Activated naive CD8-positive, alpha-beta T cell treated with anti-CD3 and anti-CD28 coated beads for 36 hours (primary cell): ENCODE measurements around the gene TCERG1. TPM values are rescaled to one million over a fixed set of nuclear protein-coding genes. Genes with fewer than 3 reads are reported as not detected.

ENCODE experiments used
- DNase-seq: peaks from one replicate; pipeline ENCODE4 v3.0.0; 2021
- H3K27ac Mint-ChIP-seq: one replicate; pipeline ENCODE4 v1.8.0; 2022; ENCODE audit warnings: mild to moderate bottlenecking, moderate library complexity, mixed read lengths
- H3K27me3 Mint-ChIP-seq: one replicate; pipeline ENCODE4 v1.8.0; 2022; ENCODE audit warnings: mild to moderate bottlenecking, mixed read lengths
- H3K36me3 Mint-ChIP-seq: one replicate; pipeline ENCODE4 v1.8.0; 2021; ENCODE audit warnings: mild to moderate bottlenecking, mixed read lengths
- H3K4me1 Mint-ChIP-seq: one replicate; pipeline ENCODE4 v1.8.0; 2021; ENCODE audit warnings: mixed read lengths
- H3K4me3 Mint-ChIP-seq: one replicate; pipeline ENCODE4 v1.8.0; 2022; ENCODE audit warnings: mild to moderate bottlenecking, moderate library complexity, mixed read lengths
- H3K9me3 Mint-ChIP-seq: one replicate; pipeline ENCODE4 v1.8.0; 2022; ENCODE audit warnings: mixed read lengths
- total RNA-seq, 2 experiments: library from RNA; stranded (reverse); gene quantifications; one replicate each; pipeline ENCODE4 v1.2.3, GENCODE V29; 2021

Gene TCERG1
- 100 to 1,000 TPM; 125 to 131 TPM for total RNA-seq

- peaks cover 22% of the 10 kb centered on the region for H3K36me3 Mint-ChIP-seq
- H3K27me3 Mint-ChIP-seq: peaks cover 5% of the 10 kb centered on the region
- H3K4me1 Mint-ChIP-seq: peaks cover 33% of the 10 kb centered on the region
- H3K4me3 Mint-ChIP-seq: peak within 1 kb of the TSS; percentile 96
- H3K27ac Mint-ChIP-seq: peak within 1 kb of the TSS; percentile 98
- no peaks in the 10 kb centered on the region for H3K9me3 Mint-ChIP-seq
- DNase-seq: peak; percentile 97
These were observed at the start of gene TCERG1 for GRCh38 chr5:146446861-146447733. Gene TCERG1, plus strand, starts transcription at chr5:146447333. Its CDS starts 17 bp downstream, at chr5:146447350.

DNA sequence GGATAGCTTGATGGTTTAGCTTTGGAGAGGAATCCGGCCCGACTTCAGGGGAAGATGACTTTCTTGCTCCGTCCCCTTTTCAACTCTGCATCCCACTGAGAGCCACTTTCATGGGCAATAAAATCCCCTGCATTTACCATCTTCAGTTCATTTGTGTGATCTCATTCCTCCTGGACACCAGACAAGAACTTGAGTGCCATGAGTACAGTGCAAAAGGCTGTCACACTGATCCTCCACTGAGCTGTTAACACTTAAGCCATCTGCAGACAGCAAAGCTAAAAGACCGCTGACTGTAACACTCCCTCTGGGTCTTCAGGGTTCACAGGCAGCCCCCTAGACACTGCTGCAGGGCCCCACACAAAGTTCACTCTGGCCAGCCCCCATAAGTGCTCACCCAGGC, 48.3 kb upstream of the TCERG1 start:
- Mint-ChIP-seq H3K27me3 (peaks cover 40% of the 10 kb centered on the region), H3K9me3 (no peaks in the 10 kb centered on the region), H3K4me3 (no peak overlapping the region), H3K27ac (no peak overlapping the region), H3K36me3 (no peaks in the 10 kb centered on the region), H3K4me1 (no peaks in the 10 kb centered on the region)
- no peak for DNase-seq

DNA sequence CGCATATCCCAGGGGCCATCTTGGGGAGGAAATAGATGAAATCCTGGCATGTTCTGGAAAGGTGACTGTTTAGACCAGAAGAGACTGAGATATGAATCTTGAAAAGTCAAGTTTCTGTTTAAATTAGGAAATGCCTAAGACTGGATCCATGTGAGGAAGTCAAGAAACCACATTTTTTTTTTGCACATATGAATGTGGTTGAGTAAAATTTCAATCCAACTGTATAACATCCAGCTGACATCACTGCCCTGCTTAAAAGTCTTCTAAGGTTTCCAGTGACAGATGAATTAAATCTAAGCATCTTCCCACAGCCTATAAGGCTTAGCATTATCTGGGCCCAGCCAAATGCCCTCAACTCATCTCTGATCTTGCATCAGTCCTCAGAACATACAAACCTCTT, 47.7 kb upstream of the TCERG1 start:
- no peaks in the 10 kb centered on the region for H3K4me1 Mint-ChIP-seq
- H3K4me3 Mint-ChIP-seq: no peak overlapping the region
- no peak overlapping the region for H3K27ac Mint-ChIP-seq
- no peak for DNase-seq
- H3K27me3 Mint-ChIP-seq: peaks cover 37% of the 10 kb centered on the region
- H3K36me3 Mint-ChIP-seq: no peaks in the 10 kb centered on the region
- no peaks in the 10 kb centered on the region for H3K9me3 Mint-ChIP-seq

GRCh38 chr5:146400201-146400600, 46.9 kb upstream of the TCERG1 start:
- H3K27me3 Mint-ChIP-seq: peaks cover 37% of the 10 kb centered on the region
- no peaks in the 10 kb centered on the region for H3K4me1 Mint-ChIP-seq
- no peak for DNase-seq
- no peak overlapping the region for H3K4me3 Mint-ChIP-seq
- H3K27ac Mint-ChIP-seq: no peak overlapping the region
- no peaks in the 10 kb centered on the region for H3K9me3 Mint-ChIP-seq
- no peaks in the 10 kb centered on the region for H3K36me3 Mint-ChIP-seq

- no peaks in the 10 kb centered on the region for H3K9me3 Mint-ChIP-seq
- H3K27ac Mint-ChIP-seq: no peak overlapping the region
- DNase-seq: no peak
- H3K4me3 Mint-ChIP-seq: no peak overlapping the region
- H3K27me3 Mint-ChIP-seq: peaks cover 37% of the 10 kb centered on the region
- H3K36me3 Mint-ChIP-seq: no peaks in the 10 kb centered on the region
- H3K4me1 Mint-ChIP-seq: no peaks in the 10 kb centered on the region
These were observed 46.1 kb upstream of the TCERG1 start for GRCh38 chr5:146401021-146401420.

DNA sequence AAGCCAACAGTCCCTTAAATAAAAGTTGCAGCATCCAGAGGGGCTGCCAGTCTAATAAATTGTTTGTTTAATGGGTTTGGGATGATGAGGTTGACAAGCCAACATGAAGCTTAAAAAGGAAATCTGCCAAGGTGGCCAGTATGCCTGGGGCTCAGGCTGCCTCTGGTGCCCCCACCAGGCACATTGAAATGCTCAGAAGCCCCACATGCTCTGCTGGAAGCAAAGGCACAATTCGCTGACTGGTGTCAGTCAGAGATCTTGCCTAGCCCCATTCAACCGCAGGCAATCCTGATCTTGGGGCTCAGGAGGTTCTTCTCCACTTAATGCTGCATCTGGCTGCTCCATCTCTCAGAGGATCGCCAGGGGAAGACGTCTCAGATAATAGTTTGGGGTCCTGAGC, 44.2 kb upstream of the TCERG1 start:
- H3K9me3 Mint-ChIP-seq: no peaks in the 10 kb centered on the region
- no peaks in the 10 kb centered on the region for H3K4me1 Mint-ChIP-seq
- no peaks in the 10 kb centered on the region for H3K36me3 Mint-ChIP-seq
- no peak for DNase-seq
- peaks cover 26% of the 10 kb centered on the region for H3K27me3 Mint-ChIP-seq
- no peak overlapping the region for H3K27ac Mint-ChIP-seq
- H3K4me3 Mint-ChIP-seq: no peak overlapping the region

- Mint-ChIP-seq H3K4me1 (no peaks in the 10 kb centered on the region), H3K4me3 (no peak overlapping the region), H3K9me3 (no peaks in the 10 kb centered on the region), H3K27me3 (no peaks in the 10 kb centered on the region), H3K27ac (no peak overlapping the region), H3K36me3 (no peaks in the 10 kb centered on the region)
- DNase-seq: no peak
These were observed 38.0 kb upstream of the TCERG1 start for GRCh38 chr5:146409054-146409671.

GRCh38 chr5:146410272-146410671, 36.9 kb upstream of the TCERG1 start:
- H3K36me3 Mint-ChIP-seq: no peaks in the 10 kb centered on the region
- H3K4me3 Mint-ChIP-seq: no peak overlapping the region
- H3K27ac Mint-ChIP-seq: no peak overlapping the region
- no peak for DNase-seq
- H3K9me3 Mint-ChIP-seq: no peaks in the 10 kb centered on the region
- H3K4me1 Mint-ChIP-seq: no peaks in the 10 kb centered on the region
- H3K27me3 Mint-ChIP-seq: no peaks in the 10 kb centered on the region

- H3K4me3 Mint-ChIP-seq: no peak overlapping the region
- peaks cover 4% of the 10 kb centered on the region for H3K27me3 Mint-ChIP-seq
- no peaks in the 10 kb centered on the region for H3K9me3 Mint-ChIP-seq
- DNase-seq: no peak
- H3K27ac Mint-ChIP-seq: no peak overlapping the region
- H3K36me3 Mint-ChIP-seq: no peaks in the 10 kb centered on the region
- no peaks in the 10 kb centered on the region for H3K4me1 Mint-ChIP-seq
These were observed 27.4 kb upstream of the TCERG1 start for GRCh38 chr5:146419696-146420095.

GRCh38 chr5:146425023-146425422, 22.1 kb upstream of the TCERG1 start:
- Mint-ChIP-seq H3K36me3 (no peaks in the 10 kb centered on the region), H3K27ac (no peak overlapping the region), H3K9me3 (no peaks in the 10 kb centered on the region), H3K4me3 (no peak overlapping the region), H3K27me3 (peaks cover 17% of the 10 kb centered on the region), H3K4me1 (peaks cover 2% of the 10 kb centered on the region)
- no peak for DNase-seq

- Mint-ChIP-seq H3K27me3 (peaks cover 17% of the 10 kb centered on the region), H3K36me3 (no peaks in the 10 kb centered on the region), H3K27ac (no peak overlapping the region), H3K4me1 (peaks cover 2% of the 10 kb centered on the region), H3K4me3 (no peak overlapping the region), H3K9me3 (no peaks in the 10 kb centered on the region)
- no peak for DNase-seq
These were observed 20.8 kb upstream of the TCERG1 start for GRCh38 chr5:146426305-146426704.

GRCh38 chr5:146426853-146427618, 20.1 kb upstream of the TCERG1 start:
- DNase-seq: no peak
- no peak overlapping the region for H3K4me3 Mint-ChIP-seq
- peaks cover 18% of the 10 kb centered on the region for H3K27me3 Mint-ChIP-seq
- no peaks in the 10 kb centered on the region for H3K36me3 Mint-ChIP-seq
- no peaks in the 10 kb centered on the region for H3K9me3 Mint-ChIP-seq
- peaks cover 2% of the 10 kb centered on the region for H3K4me1 Mint-ChIP-seq
- no peak overlapping the region for H3K27ac Mint-ChIP-seq

GRCh38 chr5:146427619-146427997, 19.5 kb upstream of the TCERG1 start:
- Mint-ChIP-seq H3K4me3 (no peak overlapping the region), H3K27me3 (peaks cover 24% of the 10 kb centered on the region), H3K27ac (no peak overlapping the region), H3K36me3 (no peaks in the 10 kb centered on the region), H3K9me3 (no peaks in the 10 kb centered on the region), H3K4me1 (peaks cover 2% of the 10 kb centered on the region)
- DNase-seq: no peak

- DNase-seq: no peak
- H3K36me3 Mint-ChIP-seq: no peaks in the 10 kb centered on the region
- peaks cover 2% of the 10 kb centered on the region for H3K4me1 Mint-ChIP-seq
These were observed 18.5 kb upstream of the TCERG1 start for GRCh38 chr5:146428658-146429057.

GRCh38 chr5:146440353-146440752, 6.8 kb upstream of the TCERG1 start:
- no peak overlapping the region for H3K27ac Mint-ChIP-seq
- no peaks in the 10 kb centered on the region for H3K9me3 Mint-ChIP-seq
- no peak overlapping the region for H3K4me3 Mint-ChIP-seq
- DNase-seq: no peak
- H3K36me3 Mint-ChIP-seq: no peaks in the 10 kb centered on the region
- peaks cover 26% of the 10 kb centered on the region for H3K27me3 Mint-ChIP-seq
- H3K4me1 Mint-ChIP-seq: no peaks in the 10 kb centered on the region

More at GRCh38 chr5:146428658-146429057, 18.5 kb upstream of the TCERG1 start:
- Mint-ChIP-seq H3K9me3 (no peaks in the 10 kb centered on the region), H3K4me3 (no peak overlapping the region), H3K27me3 (peaks cover 25% of the 10 kb centered on the region), H3K27ac (no peak overlapping the region)
